Brain microvascular endothelial cell (primary cell): Measurements from ENCODE around the gene POLA1.

Experiments used
- DNase-seq: peaks from one replicate; pipeline ENCODE4 v3.0.0-alpha.2; 2020
- H3K27ac ChIP-seq: fragments of 250-450 bp; sonication (Bioruptor Pico); 2 replicates; pipeline ENCODE4 v1.5.1; 2020; ENCODE audit warnings: mild to moderate bottlenecking, moderate library complexity
- H3K27me3 ChIP-seq: fragments of 250-450 bp; sonication (Bioruptor Pico); replicated peaks from 2 replicates; pipeline ENCODE4 v1.5.1; 2020; ENCODE audit warnings: mild to moderate bottlenecking
- H3K36me3 ChIP-seq: fragments of 250-450 bp; sonication (Bioruptor Pico); replicated peaks from 2 replicates; pipeline ENCODE4 v1.5.1; 2020; ENCODE audit warnings: mild to moderate bottlenecking
- H3K4me3 ChIP-seq: 2 replicates; pipeline ENCODE4 v1.5.1; 2011; ENCODE audit warnings: low read depth, mild to moderate bottlenecking, control low read depth, low read length, moderate library complexity
- in situ Hi-C: cut with HindIII; loops from 2 replicates; pipeline ENCODE4 v1.10.0; 2017; ENCODE audit warnings: low sequenced_read_pairs, low pct_ligation_motif_present
- TF ChIP-seq, protein P1 (sequence below): IDR thresholded peaks from 2 replicates; pipeline ENCODE4 v1.5.1; 2011; ENCODE audit warnings: low read depth, mild to moderate bottlenecking, moderate library complexity, low read length, control low read depth, inconsistent platforms; ENCODE audit errors: missing control alignments

The POLA1 gene

DNA sequence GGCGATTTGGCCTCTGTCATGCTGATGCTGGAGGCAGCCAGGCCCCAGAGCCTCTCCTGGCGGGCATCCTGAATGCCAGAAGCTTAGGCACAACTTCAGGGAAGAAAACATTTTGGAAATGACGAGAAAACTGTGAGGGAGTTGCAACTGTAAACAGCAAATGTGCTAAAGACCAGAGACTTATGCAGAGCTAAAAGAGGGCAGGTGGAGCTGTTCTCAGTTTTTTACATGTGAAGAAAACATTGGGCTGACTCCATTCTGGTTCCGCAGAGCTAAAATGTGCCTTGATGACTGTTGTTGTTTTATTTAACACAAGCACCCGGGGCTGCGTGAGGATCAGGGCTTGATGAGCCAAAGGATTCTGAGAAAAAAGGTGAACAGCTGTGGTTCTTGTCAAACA, 332.9 kb downstream of the POLA1 start:
- Histone ChIP-seq H3K27ac (no peak overlapping the region), H3K4me3 (no peak overlapping the region), H3K36me3 (no peaks in the 10 kb centered on the region), H3K27me3 (peaks cover 5% of the 10 kb centered on the region)
- no peak for DNase-seq
- in situ Hi-C loops = no loop called here
- TF ChIP-seq, protein P1, sequence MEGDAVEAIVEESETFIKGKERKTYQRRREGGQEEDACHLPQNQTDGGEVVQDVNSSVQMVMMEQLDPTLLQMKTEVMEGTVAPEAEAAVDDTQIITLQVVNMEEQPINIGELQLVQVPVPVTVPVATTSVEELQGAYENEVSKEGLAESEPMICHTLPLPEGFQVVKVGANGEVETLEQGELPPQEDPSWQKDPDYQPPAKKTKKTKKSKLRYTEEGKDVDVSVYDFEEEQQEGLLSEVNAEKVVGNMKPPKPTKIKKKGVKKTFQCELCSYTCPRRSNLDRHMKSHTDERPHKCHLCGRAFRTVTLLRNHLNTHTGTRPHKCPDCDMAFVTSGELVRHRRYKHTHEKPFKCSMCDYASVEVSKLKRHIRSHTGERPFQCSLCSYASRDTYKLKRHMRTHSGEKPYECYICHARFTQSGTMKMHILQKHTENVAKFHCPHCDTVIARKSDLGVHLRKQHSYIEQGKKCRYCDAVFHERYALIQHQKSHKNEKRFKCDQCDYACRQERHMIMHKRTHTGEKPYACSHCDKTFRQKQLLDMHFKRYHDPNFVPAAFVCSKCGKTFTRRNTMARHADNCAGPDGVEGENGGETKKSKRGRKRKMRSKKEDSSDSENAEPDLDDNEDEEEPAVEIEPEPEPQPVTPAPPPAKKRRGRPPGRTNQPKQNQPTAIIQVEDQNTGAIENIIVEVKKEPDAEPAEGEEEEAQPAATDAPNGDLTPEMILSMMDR = no peak

- DNase-seq = peak; percentile 3
- in situ Hi-C loops = no loop called here
- Histone ChIP-seq H3K36me3 (no peaks in the 10 kb centered on the region), H3K27ac (no peak overlapping the region), H3K27me3 (no peaks in the 10 kb centered on the region), H3K4me3 (no peak overlapping the region)
- TF ChIP-seq, protein P1 = no peak
Measured at GRCh38 chrX:25028726-25029125, 335.0 kb downstream of the POLA1 start.

DNA sequence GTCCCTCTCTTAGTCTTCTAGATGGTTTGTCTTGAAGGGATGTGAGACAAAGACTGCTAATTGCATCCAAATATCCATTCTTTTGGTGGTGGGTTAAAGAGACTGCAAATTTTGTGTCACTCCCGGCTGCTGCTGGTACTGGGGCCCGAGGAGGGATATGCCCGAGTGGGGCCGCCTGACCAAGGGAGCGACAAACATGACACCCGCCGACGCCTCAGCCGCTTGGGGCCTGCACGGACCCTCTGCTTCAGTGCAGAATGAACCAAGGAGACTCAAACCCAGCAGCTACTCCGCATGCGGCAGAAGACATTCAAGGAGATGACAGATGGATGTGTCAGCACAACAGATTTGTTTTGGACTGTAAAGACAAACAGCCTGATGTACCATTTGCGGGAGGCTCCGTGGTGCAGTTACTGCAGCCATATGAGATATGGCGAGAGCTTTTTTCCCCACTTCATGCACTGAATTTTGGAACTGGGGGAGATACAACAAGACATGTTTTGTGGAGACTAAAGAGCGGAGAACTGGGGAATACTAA, 335.6 kb downstream of the POLA1 start:
- DNase-seq = no peak
- no peaks in the 10 kb centered on the region for H3K36me3 ChIP-seq
- in situ Hi-C loops = no loop called here
- H3K4me3 ChIP-seq = no peak overlapping the region
- TF ChIP-seq, protein P1 = no peak
- H3K27me3 ChIP-seq = no peaks in the 10 kb centered on the region
- H3K27ac ChIP-seq = no peak overlapping the region

- DNase-seq = peak; percentile 24
- in situ Hi-C loops = no loop called here
- Histone ChIP-seq H3K36me3 (no peaks in the 10 kb centered on the region), H3K27ac (no peak overlapping the region), H3K27me3 (no peaks in the 10 kb centered on the region), H3K4me3 (no peak overlapping the region)
- TF ChIP-seq, protein P1 = peak; percentile 59
Measured at GRCh38 chrX:25034889-25035288, 341.2 kb downstream of the POLA1 start.

DNA sequence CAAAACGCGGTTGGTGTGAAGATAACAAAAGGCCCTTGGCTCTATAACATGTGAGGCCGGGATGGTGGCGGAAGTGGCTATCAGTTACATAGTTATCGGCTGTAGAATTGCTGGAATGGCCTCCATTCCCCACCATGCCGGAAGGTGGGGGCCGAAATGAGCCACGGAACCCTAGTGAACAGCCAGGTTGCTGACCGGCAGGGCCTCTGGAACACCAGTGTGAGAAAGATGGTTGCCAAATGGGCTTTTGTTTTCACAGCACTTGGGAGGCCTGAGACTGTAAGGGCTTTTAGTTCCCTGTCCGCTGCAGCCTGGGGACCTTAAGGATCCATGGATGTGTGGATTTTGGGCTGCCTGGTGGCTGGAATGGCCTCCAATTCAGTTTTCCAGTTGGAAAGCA, 345.3 kb downstream of the POLA1 start:
- H3K27me3 ChIP-seq = no peaks in the 10 kb centered on the region
- H3K4me3 ChIP-seq = no peak overlapping the region
- TF ChIP-seq, protein P1 = no peak
- H3K36me3 ChIP-seq = no peaks in the 10 kb centered on the region
- in situ Hi-C loops = no loop called here
- no peak overlapping the region for H3K27ac ChIP-seq
- no peak for DNase-seq

DNA sequence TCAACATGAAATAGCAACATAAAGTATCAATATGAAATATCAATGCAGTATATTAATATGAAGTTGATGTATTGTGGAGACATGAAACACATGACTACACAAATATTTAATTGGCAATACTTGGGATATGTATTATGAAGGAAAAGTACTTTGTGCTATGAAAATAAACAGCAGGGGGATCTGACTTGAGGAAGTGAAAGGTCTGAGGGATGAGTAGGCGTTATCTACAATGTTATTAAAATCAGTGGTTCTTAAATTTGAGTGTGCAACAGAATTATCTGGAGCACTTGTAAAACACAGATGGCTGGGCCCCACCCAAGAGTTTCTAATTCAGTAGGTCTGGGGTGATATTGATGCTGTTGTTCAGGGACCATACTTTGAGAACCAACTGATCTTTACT, 349.5 kb downstream of the POLA1 start:
- Histone ChIP-seq H3K27ac (no peak overlapping the region), H3K4me3 (no peak overlapping the region), H3K36me3 (no peaks in the 10 kb centered on the region), H3K27me3 (no peaks in the 10 kb centered on the region)
- DNase-seq = no peak
- TF ChIP-seq, protein P1 = no peak
- in situ Hi-C loops = no loop called here
